HL-60 (cell line): ENCODE measurements around the gene DMD.

Experiments
- GABPA ChIP-seq: IDR thresholded peaks from 2 replicates; pipeline ENCODE4 v1.6.1; 2012; ENCODE audit warnings: low read depth
- POLR2AphosphoS5 ChIP-seq: IDR thresholded peaks from 2 replicates; pipeline ENCODE4 v1.6.1; 2012; ENCODE audit warnings: low read depth
- SPI1 ChIP-seq: IDR thresholded peaks from 2 replicates; pipeline ENCODE4 v1.6.1; 2012; ENCODE audit warnings: low read depth, mild to moderate bottlenecking, borderline replicate concordance
- TF ChIP-seq, protein P1 (sequence below): IDR thresholded peaks from one replicate; pipeline ENCODE4 v1.5.1; 2011; ENCODE audit warnings: low read length, control low read depth, inconsistent platforms; ENCODE audit not compliant: insufficient read depth
- TF ChIP-seq, protein P2 (sequence below): IDR thresholded peaks from 2 replicates; pipeline ENCODE4 v1.6.1; 2012; ENCODE audit warnings: low read depth; ENCODE audit not compliant: insufficient replicate concordance

DNA sequence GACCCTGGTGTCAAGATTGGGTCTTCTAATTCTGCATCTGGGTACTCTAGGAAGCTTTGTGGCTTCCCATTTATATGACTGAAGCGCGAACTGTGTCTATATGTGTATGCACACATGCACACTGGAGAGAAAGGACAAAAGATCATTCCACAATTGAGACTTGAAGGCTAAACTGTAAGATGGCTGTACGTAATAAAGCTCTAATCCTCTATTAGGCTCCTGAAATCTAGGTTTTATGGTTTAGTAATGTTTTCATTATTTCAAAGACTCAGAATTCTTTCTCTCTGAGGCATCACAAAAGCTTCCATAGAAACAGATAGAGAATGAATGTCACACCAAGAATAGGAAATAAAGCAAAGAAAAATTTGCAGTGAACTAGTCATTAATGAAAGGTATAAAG is 1818.8 kb downstream of the DMD start:
- TF ChIP-seq, protein P1, sequence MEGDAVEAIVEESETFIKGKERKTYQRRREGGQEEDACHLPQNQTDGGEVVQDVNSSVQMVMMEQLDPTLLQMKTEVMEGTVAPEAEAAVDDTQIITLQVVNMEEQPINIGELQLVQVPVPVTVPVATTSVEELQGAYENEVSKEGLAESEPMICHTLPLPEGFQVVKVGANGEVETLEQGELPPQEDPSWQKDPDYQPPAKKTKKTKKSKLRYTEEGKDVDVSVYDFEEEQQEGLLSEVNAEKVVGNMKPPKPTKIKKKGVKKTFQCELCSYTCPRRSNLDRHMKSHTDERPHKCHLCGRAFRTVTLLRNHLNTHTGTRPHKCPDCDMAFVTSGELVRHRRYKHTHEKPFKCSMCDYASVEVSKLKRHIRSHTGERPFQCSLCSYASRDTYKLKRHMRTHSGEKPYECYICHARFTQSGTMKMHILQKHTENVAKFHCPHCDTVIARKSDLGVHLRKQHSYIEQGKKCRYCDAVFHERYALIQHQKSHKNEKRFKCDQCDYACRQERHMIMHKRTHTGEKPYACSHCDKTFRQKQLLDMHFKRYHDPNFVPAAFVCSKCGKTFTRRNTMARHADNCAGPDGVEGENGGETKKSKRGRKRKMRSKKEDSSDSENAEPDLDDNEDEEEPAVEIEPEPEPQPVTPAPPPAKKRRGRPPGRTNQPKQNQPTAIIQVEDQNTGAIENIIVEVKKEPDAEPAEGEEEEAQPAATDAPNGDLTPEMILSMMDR, result no peak
- TF ChIP-seq POLR2AphosphoS5, result no peak
- TF ChIP-seq, protein P2, sequence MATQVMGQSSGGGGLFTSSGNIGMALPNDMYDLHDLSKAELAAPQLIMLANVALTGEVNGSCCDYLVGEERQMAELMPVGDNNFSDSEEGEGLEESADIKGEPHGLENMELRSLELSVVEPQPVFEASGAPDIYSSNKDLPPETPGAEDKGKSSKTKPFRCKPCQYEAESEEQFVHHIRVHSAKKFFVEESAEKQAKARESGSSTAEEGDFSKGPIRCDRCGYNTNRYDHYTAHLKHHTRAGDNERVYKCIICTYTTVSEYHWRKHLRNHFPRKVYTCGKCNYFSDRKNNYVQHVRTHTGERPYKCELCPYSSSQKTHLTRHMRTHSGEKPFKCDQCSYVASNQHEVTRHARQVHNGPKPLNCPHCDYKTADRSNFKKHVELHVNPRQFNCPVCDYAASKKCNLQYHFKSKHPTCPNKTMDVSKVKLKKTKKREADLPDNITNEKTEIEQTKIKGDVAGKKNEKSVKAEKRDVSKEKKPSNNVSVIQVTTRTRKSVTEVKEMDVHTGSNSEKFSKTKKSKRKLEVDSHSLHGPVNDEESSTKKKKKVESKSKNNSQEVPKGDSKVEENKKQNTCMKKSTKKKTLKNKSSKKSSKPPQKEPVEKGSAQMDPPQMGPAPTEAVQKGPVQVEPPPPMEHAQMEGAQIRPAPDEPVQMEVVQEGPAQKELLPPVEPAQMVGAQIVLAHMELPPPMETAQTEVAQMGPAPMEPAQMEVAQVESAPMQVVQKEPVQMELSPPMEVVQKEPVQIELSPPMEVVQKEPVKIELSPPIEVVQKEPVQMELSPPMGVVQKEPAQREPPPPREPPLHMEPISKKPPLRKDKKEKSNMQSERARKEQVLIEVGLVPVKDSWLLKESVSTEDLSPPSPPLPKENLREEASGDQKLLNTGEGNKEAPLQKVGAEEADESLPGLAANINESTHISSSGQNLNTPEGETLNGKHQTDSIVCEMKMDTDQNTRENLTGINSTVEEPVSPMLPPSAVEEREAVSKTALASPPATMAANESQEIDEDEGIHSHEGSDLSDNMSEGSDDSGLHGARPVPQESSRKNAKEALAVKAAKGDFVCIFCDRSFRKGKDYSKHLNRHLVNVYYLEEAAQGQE, result no peak
- no peak for TF ChIP-seq GABPA
- TF ChIP-seq SPI1, result no peak
